ENCODE measurements around the gene TFPT. TPM values are rescaled to one million over a fixed set of nuclear protein-coding genes. Genes with fewer than 3 reads are reported as not detected.

Gene TFPT
- total and polyA plus RNA-seq, 2 of the 4 experiments (the other 2 are of a cell fraction), result 7.9 to 17.1 TPM

- DNase-seq (no peak), ATAC-seq (ENCODE audit: low read depth) (peak; percentile 30; the same call in 1 of the 2 replicates)
- Histone ChIP-seq H2BK15ac (ENCODE audit: low read depth, low read length) (no peak overlapping the region), H3K18ac (ENCODE audit: low read depth, low read length) (no peak overlapping the region), H3K9me3 (ENCODE audit: control insufficient read depth, insufficient read depth, low read length) (no peaks in the 10 kb centered on the region), H4K20me1 (ENCODE audit: insufficient read depth, low read length) (peaks cover 7% of the 10 kb centered on the region; the same call in 1 of the 2 replicates), H3K4ac (ENCODE audit: low read depth, low read length) (no peak overlapping the region), H2AK9ac (replicated peaks; ENCODE audit: low read depth, low read length, poor library complexity) (peak overlapping the region; percentile 71), H2AFZ (replicated peaks; ENCODE audit: low read length, poor library complexity) (no peak overlapping the region), H2BK20ac (ENCODE audit: low read depth, low read length) (no peak overlapping the region), H3K56ac (ENCODE audit: extremely low read depth, insufficient read depth, low read length) (no peak overlapping the region), H3K79me1 (ENCODE audit: low read depth in 1 of 2, low read length in 2 of 2) (peaks cover 0 to 19% of the 10 kb centered on the region in 2 experiments; a peak in 3 of 4 replicates), H4K5ac (ENCODE audit: low read depth, low read length) (no peak overlapping the region), H2BK120ac (ENCODE audit: low read depth, low read length) (no peak overlapping the region), H3K14ac (replicated peaks; ENCODE audit: low read depth, low read length) (no peak overlapping the region), H3K9ac (ENCODE audit: low read depth, low read length) (no peak overlapping the region), H4K8ac (ENCODE audit: low read depth in 2 of 2, low read length in 2 of 2) (no peak overlapping the region), H3K4me2 (ENCODE audit: low read depth, low read length) (no peak overlapping the region), H3K4me1 (ENCODE audit: control insufficient read depth, insufficient read depth, low read length) (no peaks in the 10 kb centered on the region), H2BK5ac (ENCODE audit: low read depth, low read length, poor library complexity, severe bottlenecking) (no peak overlapping the region), H3K27ac (ENCODE audit: insufficient read depth, low read length) (no peak overlapping the region), H4K91ac (ENCODE audit: insufficient read depth, low read depth, low read length) (no peak overlapping the region), H3K36me3 (ENCODE audit: control insufficient read depth, insufficient read depth, low read length) (peaks cover 73% of the 10 kb centered on the region), H3K4me3 (ENCODE audit: insufficient read depth, low read depth, low read length) (no peak overlapping the region), H3K23ac (ENCODE audit: low read depth, low read length) (no peak overlapping the region), H2AK5ac (ENCODE audit: low read depth, low read length) (no peak overlapping the region), H3K27me3 (ENCODE audit: control insufficient read depth, insufficient read depth, low read length) (no peaks in the 10 kb centered on the region), H3K9me1 (ENCODE audit: insufficient read depth, low read length) (no peaks in the 10 kb centered on the region)
- 77% methylated on average over 3 of the region's 25 CpGs; no CpG with 5 or more reads in 1 of the 2 experiments for WGBS, 2 experiments (ENCODE audit: extremely low coverage in 2 of 2, insufficient read length in 1 of 2)
- POLR2A ChIA-PET (ENCODE audit: unreplicated experiment), result no interaction called here
- in situ Hi-C loops (cut with MboI; ENCODE audit: low sequenced_read_pairs), result no loop called here
- intact Hi-C loops (cut with micrococcal nuclease), result no loop called here
- CTCF ChIA-PET, result no interaction called here
- BruUV-seq (replicated peaks), result no TSS peak
- dilution Hi-C loops (cut with HindIII; ENCODE audit: low sequenced_read_pairs, unreplicated experiment), result no loop called here
- no peak for TF ChIP-seq MAFK (IDR thresholded peaks at IDR 0.05; ENCODE audit: low read depth, low read length)
- TF ChIP-seq ELK1 (IDR thresholded peaks at IDR 0.05; ENCODE audit: borderline replicate concordance, low read depth, low read length), result no peak
- no peak for TF ChIP-seq MXI1 (IDR thresholded peaks at IDR 0.05; ENCODE audit: borderline replicate concordance, low read depth, low read length)
- TF ChIP-seq RCOR1 (IDR thresholded peaks at IDR 0.05; ENCODE audit: insufficient replicate concordance, low read length), result no peak
- no peak for TF ChIP-seq SMC3 (IDR thresholded peaks at IDR 0.05; ENCODE audit: low read depth, low read length)
- TF ChIP-seq FOS (IDR thresholded peaks at IDR 0.05; ENCODE audit: low read depth, low read length), result no peak
- no peak for TF ChIP-seq NFE2L2 (IDR thresholded peaks at IDR 0.05; ENCODE audit: low read depth, low read length)
- TF ChIP-seq RAD21 (IDR thresholded peaks at IDR 0.05; ENCODE audit: low read length), result no peak
- TF ChIP-seq BHLHE40 (IDR thresholded peaks at IDR 0.05; ENCODE audit: low read depth, low read length), result no peak
- TF ChIP-seq MAZ (IDR thresholded peaks at IDR 0.05; ENCODE audit: borderline replicate concordance, low read depth, low read length), result no peak
- no peak for TF ChIP-seq CHD1 (IDR thresholded peaks at IDR 0.05; ENCODE audit: low read depth, low read length)
- TF ChIP-seq, protein P1, sequence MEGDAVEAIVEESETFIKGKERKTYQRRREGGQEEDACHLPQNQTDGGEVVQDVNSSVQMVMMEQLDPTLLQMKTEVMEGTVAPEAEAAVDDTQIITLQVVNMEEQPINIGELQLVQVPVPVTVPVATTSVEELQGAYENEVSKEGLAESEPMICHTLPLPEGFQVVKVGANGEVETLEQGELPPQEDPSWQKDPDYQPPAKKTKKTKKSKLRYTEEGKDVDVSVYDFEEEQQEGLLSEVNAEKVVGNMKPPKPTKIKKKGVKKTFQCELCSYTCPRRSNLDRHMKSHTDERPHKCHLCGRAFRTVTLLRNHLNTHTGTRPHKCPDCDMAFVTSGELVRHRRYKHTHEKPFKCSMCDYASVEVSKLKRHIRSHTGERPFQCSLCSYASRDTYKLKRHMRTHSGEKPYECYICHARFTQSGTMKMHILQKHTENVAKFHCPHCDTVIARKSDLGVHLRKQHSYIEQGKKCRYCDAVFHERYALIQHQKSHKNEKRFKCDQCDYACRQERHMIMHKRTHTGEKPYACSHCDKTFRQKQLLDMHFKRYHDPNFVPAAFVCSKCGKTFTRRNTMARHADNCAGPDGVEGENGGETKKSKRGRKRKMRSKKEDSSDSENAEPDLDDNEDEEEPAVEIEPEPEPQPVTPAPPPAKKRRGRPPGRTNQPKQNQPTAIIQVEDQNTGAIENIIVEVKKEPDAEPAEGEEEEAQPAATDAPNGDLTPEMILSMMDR (conservative IDR thresholded peaks at IDR 0.05; ENCODE audit: low read depth, low read length), result no peak
- TF ChIP-seq CEBPB (IDR thresholded peaks at IDR 0.05; ENCODE audit: low read depth, low read length), result no peak
- TF ChIP-seq, protein P2, sequence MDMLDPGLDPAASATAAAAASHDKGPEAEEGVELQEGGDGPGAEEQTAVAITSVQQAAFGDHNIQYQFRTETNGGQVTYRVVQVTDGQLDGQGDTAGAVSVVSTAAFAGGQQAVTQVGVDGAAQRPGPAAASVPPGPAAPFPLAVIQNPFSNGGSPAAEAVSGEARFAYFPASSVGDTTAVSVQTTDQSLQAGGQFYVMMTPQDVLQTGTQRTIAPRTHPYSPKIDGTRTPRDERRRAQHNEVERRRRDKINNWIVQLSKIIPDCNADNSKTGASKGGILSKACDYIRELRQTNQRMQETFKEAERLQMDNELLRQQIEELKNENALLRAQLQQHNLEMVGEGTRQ (IDR thresholded peaks at IDR 0.05; ENCODE audit: low read depth, low read length), result no peak
- no peak; the same call in 1 of the 2 replicates for TF ChIP-seq POLR2A (IDR thresholded peaks at IDR 0.05; ENCODE audit: low read depth, low read length)
- TF ChIP-seq RFX5 (IDR thresholded peaks at IDR 0.05; ENCODE audit: low read depth, low read length), result no peak
Measured at GRCh38 chr19:54152878-54153524, 37.5 kb upstream of the TFPT start.

Measured in IMR-90 (cell line).